SK-N-MC (cell line): ENCODE measurements around the gene SLC5A10.
"Not testable (repeated sequence)": the region's sequence is repeated elsewhere in the genome, so short reads cannot be mapped to it uniquely, and the experiment has no call there.

ENCODE experiments used
- DNase-seq: peaks from one replicate; pipeline ENCODE4 v3.0.0-alpha.2; 2011; ENCODE audit warnings: low read depth, low spot score
- H3K27ac ChIP-seq: fragments of 200-600 bp; sonication (generic); 2 replicates; pipeline ENCODE4 v1.5.1; 2016; ENCODE audit warnings: mixed run types
- H3K36me3 ChIP-seq: fragments of 200-600 bp; sonication (generic); 2 replicates; pipeline ENCODE4 v1.6.1; 2017; ENCODE audit warnings: antibody characterized with exemption, low read length, mixed read lengths; ENCODE audit not compliant: insufficient read depth
- H3K4me3 ChIP-seq: fragments of 200-600 bp; sonication (generic); 2 replicates; pipeline ENCODE4 v1.5.1; 2016
- H3K9ac ChIP-seq: fragments of 200-600 bp; sonication (generic); 2 replicates; pipeline ENCODE4 v1.8.0; 2017; ENCODE audit warnings: mixed run types, mixed read lengths; ENCODE audit not compliant: insufficient read length
- H3K9me3 ChIP-seq: fragments of 200-600 bp; sonication (generic); 2 replicates; pipeline ENCODE4 v1.6.1; 2017; ENCODE audit warnings: low read depth, mild to moderate bottlenecking, antibody characterized with exemption, low read length, moderate library complexity, mixed read lengths
- EZH2 ChIP-seq: fragments of 200-600 bp; sonication (generic); IDR thresholded peaks from one replicate; pipeline ENCODE4 v1.6.1; 2017; ENCODE audit warnings: antibody characterized with exemption
- FOXP2 ChIP-seq: optimal IDR thresholded peaks from 2 replicates; pipeline ENCODE3; 2011; ENCODE audit warnings: mild to moderate bottlenecking, moderate library complexity; ENCODE audit not compliant: insufficient read depth; ENCODE audit errors: extremely low read length, control extremely low read depth
- POLR2AphosphoS5 ChIP-seq: IDR thresholded peaks from 2 replicates; pipeline ENCODE4 v1.6.1; 2012; ENCODE audit warnings: mild to moderate bottlenecking, low read depth, low read length, borderline replicate concordance

SLC5A10 gene

DNA sequence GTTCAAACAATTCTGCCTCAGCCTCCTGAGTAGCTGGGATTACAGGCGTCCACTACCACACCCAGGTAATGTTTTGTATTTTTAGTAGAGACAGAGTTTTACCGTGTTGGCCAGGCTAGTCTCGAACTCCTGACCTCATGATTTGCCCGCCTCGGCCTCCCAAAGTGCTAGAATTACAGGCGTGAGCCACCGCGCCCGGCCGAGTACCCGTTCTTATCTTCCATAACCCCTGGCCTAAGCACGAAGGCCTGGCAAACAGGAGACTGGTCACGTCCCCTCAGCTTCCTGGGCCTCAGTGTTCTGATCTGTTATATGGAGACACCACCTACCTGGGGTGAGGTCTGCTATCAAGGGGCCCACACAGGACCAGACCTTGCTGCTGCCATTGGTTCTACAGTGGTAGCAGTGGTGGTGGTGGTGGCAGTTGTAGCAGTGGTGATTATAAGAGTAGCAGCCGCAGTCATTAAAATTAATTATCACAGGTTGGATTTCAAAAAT, 1.3 kb downstream of the SLC5A10 start:
- Histone ChIP-seq H3K4me3 (no peak overlapping the region), H3K36me3 (no peaks in the 10 kb centered on the region), H3K9ac (no peak overlapping the region), H3K9me3 (no peaks in the 10 kb centered on the region), H3K27ac (no peak overlapping the region)
- TF ChIP-seq FOXP2 (no peak), EZH2 (no peak), POLR2AphosphoS5 (no peak)
- no peak for DNase-seq

DNA sequence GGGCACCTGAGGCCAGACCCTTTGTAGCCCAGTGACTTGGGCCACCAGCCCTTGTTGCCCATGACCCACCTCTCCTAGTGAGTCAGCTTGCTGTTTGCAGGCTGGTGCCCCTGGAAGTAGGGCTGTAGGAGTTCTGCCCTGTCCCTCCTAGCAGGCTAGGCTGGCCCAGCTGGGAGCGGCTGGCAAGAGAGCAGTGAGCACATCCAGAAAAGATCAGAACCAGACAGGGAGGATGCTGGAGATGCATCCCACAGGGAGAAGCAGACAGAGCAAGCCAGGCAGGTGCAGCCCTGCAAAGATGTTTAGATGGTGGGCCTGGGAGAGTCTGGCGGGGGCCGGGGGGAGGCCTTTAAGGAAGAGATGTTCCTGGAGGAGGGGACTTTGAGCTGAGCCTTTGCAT, 2.4 kb downstream of the SLC5A10 start:
- Histone ChIP-seq H3K4me3 (no peak overlapping the region), H3K9me3 (no peaks in the 10 kb centered on the region), H3K27ac (no peak overlapping the region), H3K9ac (no peak overlapping the region), H3K36me3 (no peaks in the 10 kb centered on the region)
- TF ChIP-seq EZH2 = no peak
- TF ChIP-seq FOXP2 = no peak
- TF ChIP-seq POLR2AphosphoS5 = no peak
- no peak for DNase-seq

DNA sequence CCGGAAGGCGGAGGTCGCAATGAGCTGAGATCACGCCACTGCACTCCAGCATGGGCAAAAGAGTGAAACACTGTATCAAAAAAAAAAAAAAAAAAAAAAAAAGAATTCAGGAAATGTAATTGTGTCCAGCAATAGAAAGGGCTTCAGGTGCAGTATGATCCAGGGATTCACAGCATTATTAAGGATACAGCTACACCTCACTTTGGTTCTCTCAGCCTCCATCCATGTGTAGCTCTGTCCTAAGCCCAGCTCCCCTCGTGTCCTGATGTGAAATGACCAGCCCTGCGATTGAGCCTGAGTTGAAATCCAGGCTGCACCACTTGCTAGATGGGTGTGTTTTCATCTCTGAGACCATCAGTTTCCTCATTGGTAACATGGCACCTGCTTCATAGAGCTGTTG, 3.0 kb downstream of the SLC5A10 start:
- Histone ChIP-seq H3K4me3 (no peak overlapping the region), H3K9ac (no peak overlapping the region), H3K9me3 (no peaks in the 10 kb centered on the region), H3K27ac (no peak overlapping the region), H3K36me3 (no peaks in the 10 kb centered on the region)
- TF ChIP-seq EZH2 (no peak), FOXP2 (no peak), POLR2AphosphoS5 (no peak)
- no peak for DNase-seq

DNA sequence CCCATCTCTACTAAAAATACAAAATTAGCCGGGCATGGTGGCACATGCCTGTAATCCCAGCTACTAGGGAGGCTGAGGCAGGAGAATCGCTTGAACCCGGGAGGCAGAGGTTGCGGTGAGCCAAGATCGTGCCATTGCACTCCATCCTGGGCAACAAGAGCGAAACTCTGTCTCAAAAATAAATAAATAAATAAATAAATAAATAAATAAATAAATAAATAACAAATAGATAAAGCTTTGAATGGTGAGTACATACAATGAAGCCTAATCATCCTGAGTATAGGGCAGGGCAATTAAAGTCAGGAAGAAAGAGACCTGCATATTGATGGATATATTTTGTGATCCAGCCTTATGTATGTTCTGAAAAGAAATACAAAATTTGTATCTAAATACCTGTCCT, 4.1 kb downstream of the SLC5A10 start:
- H3K9ac ChIP-seq, H3K27ac ChIP-seq, H3K9me3 ChIP-seq, DNase-seq, H3K36me3 ChIP-seq, H3K4me3 ChIP-seq: not testable (repeated sequence)

DNA sequence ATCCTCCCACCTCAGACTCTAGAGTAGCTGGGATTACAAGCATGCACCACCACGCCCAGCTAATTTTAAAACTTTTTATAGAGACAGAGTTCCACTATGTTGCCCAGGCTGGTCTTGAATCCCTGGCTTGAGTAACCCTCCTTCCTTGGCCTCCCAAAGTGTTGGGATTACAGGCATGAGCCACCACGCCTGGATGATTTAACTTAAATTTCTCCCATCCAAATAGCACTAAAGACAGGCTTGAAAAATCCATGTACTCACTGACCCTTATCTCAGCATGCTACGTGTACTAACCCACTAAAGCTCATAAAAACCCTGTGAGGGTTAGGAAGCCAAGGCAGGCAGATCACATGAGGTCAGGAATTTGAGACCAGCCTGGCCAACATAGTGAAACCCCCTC, 4.6 kb downstream of the SLC5A10 start:
- DNase-seq = no peak
- no peak for TF ChIP-seq EZH2
- no peak for TF ChIP-seq FOXP2
- TF ChIP-seq POLR2AphosphoS5 = no peak
- no peak overlapping the region for H3K9ac ChIP-seq
- H3K36me3 ChIP-seq = no peaks in the 10 kb centered on the region
- H3K27ac ChIP-seq = no peak overlapping the region
- no peaks in the 10 kb centered on the region for H3K9me3 ChIP-seq
- H3K4me3 ChIP-seq = no peak overlapping the region

DNA sequence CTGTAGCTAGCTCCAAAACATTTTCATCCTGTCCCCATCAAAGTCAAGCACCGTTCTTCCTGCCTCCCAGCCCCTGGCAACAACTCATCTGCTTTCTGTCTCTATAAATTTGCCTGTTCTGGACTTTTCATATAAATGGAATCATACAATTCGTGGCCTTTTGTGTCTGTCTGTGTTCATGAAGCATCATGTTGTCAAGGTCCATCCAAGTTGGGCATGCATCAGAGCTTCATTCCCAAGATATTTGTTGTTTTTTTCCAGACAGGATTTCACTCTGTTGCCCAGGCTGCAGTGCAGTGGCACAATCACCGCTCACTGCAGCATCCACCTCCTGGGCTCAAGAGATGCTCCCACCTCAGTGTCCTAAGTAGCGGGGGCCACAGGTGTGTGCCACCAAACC, 5.9 kb downstream of the SLC5A10 start:
- TF ChIP-seq FOXP2 (no peak), POLR2AphosphoS5 (no peak), EZH2 (no peak)
- H3K4me3 ChIP-seq = no peak overlapping the region
- H3K9ac ChIP-seq = no peak overlapping the region
- no peaks in the 10 kb centered on the region for H3K9me3 ChIP-seq
- no peaks in the 10 kb centered on the region for H3K36me3 ChIP-seq
- DNase-seq = no peak
- no peak overlapping the region for H3K27ac ChIP-seq

DNA sequence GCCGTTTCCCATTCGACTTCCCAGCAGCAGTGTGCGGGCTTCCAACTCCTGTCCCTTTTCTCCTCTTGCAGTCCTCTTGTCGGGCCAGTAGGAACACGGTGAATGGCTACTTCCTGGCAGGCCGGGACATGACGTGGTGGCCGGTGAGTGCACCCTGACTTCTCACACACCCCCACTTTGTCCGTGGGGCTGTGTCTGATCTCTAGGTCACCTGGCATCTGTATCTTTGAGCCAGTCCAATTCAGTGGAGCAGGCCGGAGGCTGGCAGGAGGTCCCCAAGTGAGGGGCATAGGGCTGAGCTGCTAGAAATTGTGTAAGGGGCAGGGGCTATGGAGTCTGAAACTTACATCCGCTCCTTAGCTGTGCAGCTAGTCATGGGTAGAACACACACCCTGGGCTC, 6.6 kb downstream of the SLC5A10 start:
- H3K36me3 ChIP-seq = no peaks in the 10 kb centered on the region
- H3K9me3 ChIP-seq = no peaks in the 10 kb centered on the region
- no peak overlapping the region for H3K27ac ChIP-seq
- H3K4me3 ChIP-seq = no peak overlapping the region
- no peak overlapping the region for H3K9ac ChIP-seq
- no peak for TF ChIP-seq EZH2
- TF ChIP-seq POLR2AphosphoS5 = no peak
- no peak for TF ChIP-seq FOXP2
- no peak for DNase-seq

DNA sequence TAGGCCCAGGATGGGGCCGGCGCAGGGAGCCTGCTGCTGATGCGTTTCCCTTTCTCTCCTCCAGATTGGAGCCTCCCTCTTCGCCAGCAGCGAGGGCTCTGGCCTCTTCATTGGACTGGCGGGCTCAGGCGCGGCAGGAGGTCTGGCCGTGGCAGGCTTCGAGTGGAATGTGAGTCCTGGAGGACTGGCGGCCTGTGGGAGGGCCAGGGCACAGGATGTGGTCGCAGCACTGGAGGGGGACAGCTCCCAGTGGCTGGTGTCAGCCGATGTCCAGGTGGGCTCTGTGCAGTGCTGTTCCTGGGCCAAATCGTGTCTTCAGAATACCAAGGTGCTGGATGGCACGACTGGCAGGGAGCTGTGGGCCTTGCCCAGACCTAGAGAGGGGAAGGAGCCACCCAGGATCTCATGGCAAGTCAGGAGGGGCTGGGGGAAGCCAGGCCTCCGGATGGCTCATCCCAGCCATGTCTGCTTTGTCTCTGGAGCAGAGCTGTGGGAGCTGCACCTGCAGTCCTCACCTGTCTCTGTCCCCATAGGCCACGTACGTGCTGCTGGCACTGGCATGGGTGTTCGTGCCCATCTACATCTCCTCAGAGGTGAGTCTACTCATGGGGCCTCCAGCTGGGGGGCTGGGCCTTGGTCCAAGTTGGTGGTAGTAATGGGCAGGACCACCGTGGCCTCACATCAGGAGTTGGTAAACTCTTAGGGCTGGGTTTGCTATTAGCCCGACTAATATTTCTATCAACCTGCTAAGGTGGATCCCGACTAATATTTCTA, 7.3 kb downstream of the SLC5A10 start:
- Histone ChIP-seq H3K36me3 (no peaks in the 10 kb centered on the region), H3K27ac (no peak overlapping the region), H3K9ac (no peak overlapping the region), H3K9me3 (no peaks in the 10 kb centered on the region), H3K4me3 (no peak overlapping the region)
- TF ChIP-seq FOXP2 (no peak), POLR2AphosphoS5 (no peak), EZH2 (no peak)
- no peak for DNase-seq

DNA sequence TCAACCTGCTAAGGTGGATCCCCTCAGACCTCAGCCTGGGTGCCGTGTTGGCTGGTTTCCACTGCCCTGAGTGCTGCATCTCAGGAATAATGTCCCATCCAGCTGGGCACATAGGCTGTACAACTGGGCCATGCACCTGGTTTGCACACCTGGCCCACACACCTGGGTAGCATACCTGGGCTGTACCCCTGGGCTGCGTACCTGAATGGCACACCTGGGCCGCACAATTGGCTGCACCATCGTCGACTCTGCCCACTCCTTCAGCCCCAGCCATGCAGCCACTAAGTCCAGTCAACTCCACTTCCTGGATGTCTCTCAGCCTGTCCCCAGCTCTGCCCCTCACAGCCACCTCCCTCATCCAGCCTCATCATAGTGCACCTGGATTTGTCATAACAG, 7.9 kb downstream of the SLC5A10 start:
- Histone ChIP-seq H3K9me3 (no peaks in the 10 kb centered on the region), H3K4me3 (no peak overlapping the region), H3K36me3 (no peaks in the 10 kb centered on the region), H3K9ac (no peak overlapping the region), H3K27ac (no peak overlapping the region)
- DNase-seq = no peak
- TF ChIP-seq POLR2AphosphoS5 = no peak
- no peak for TF ChIP-seq EZH2
- TF ChIP-seq FOXP2 = no peak
